Neural cell (in vitro differentiated cells): ENCODE data around the gene NRSN1. TPM values are rescaled to one million over a fixed set of nuclear protein-coding genes. Genes with fewer than 3 reads are reported as not detected.

Experiments used
- H2AFZ ChIP-seq: fragments of 200-600, 300-800 bp; sonication (generic), shearing (Covaris generic); 2 replicates; pipeline ENCODE4 v1.6.0; 2014; ENCODE audit warnings: low read depth, mild to moderate bottlenecking, antibody characterized with exemption, low read length, moderate library complexity
- H3F3A ChIP-seq: fragments of 200-600 bp; shearing (Covaris generic); 2 replicates; pipeline ENCODE4 v1.6.1; 2016; ENCODE audit warnings: mild to moderate bottlenecking, moderate library complexity, mixed read lengths, antibody characterized with exemption, low read length; ENCODE audit not compliant: insufficient read depth, poor library complexity, severe bottlenecking
- H3K27ac ChIP-seq: fragments of 200-600, 300-800 bp; sonication (generic), shearing (Covaris generic); 2 replicates; pipeline ENCODE4 v1.5.1; 2014; ENCODE audit warnings: mild to moderate bottlenecking, low read length, moderate library complexity
- H3K27me3 ChIP-seq: fragments of 300-800, 200-600 bp; sonication (generic), shearing (Covaris generic); 2 replicates; pipeline ENCODE4 v1.6.0; 2014; ENCODE audit warnings: mild to moderate bottlenecking, low read depth, low read length, moderate library complexity; ENCODE audit not compliant: insufficient read depth
- H3K36me3 ChIP-seq: fragments of 300-800, 200-600 bp; sonication (generic), shearing (Covaris generic); 2 replicates; pipeline ENCODE4 v1.5.1; 2014; ENCODE audit warnings: mild to moderate bottlenecking, antibody characterized with exemption, low read length, moderate library complexity; ENCODE audit not compliant: insufficient read depth
- H3K4me2 ChIP-seq: fragments of 300-800, 200-600 bp; sonication (generic), shearing (Covaris generic); 2 replicates; pipeline ENCODE4 v1.6.0; 2014; ENCODE audit warnings: mild to moderate bottlenecking, low read length
- H3K4me3 ChIP-seq: fragments of 300-800, 200-600 bp; sonication (generic), shearing (Covaris generic); 2 replicates; pipeline ENCODE4 v1.5.1; 2014; ENCODE audit warnings: mild to moderate bottlenecking, low read length, moderate library complexity
- H3K79me2 ChIP-seq: fragments of 200-600 bp; shearing (Covaris generic); replicated peaks from 2 replicates; pipeline ENCODE4 v1.6.0; 2014; ENCODE audit warnings: mild to moderate bottlenecking, low read length, moderate library complexity; ENCODE audit not compliant: insufficient read depth
- H3K9ac ChIP-seq: fragments of 300-800, 200-600 bp; sonication (generic), shearing (Covaris generic); 2 replicates; pipeline ENCODE4 v1.6.1; 2016; ENCODE audit warnings: mild to moderate bottlenecking, low read length, mixed read lengths
- H3K9me2 ChIP-seq: fragments of 200-600 bp; shearing (Covaris generic); 2 replicates; pipeline ENCODE4 v1.6.1; 2016; ENCODE audit warnings: mild to moderate bottlenecking, low read length, mixed read lengths; ENCODE audit not compliant: insufficient read depth
- H3K9me3 ChIP-seq: fragments of 200-600, 300-800 bp; sonication (generic), shearing (Covaris generic); 2 replicates; pipeline ENCODE4 v1.6.1; 2016; ENCODE audit warnings: mild to moderate bottlenecking, mixed run types, low read length, moderate library complexity, mixed read lengths
- H4K20me1 ChIP-seq: fragments of 200-600 bp; shearing (Covaris generic); 2 replicates; pipeline ENCODE4 v1.6.1; 2016; ENCODE audit warnings: mild to moderate bottlenecking, mixed run types; ENCODE audit not compliant: insufficient read depth
- CTCF ChIP-seq: fragments of 450-650 bp; IDR thresholded peaks from 2 replicates; pipeline ENCODE4 v1.5.1; 2014; ENCODE audit warnings: antibody characterized with exemption, mild to moderate bottlenecking, moderate library complexity; ENCODE audit not compliant: poor library complexity, severe bottlenecking
- EP300 ChIP-seq: fragments of 450-650 bp; conservative IDR thresholded peaks from 2 replicates; pipeline ENCODE4 v1.6.1; 2014; ENCODE audit warnings: antibody characterized with exemption, mild to moderate bottlenecking, moderate library complexity; ENCODE audit not compliant: poor library complexity, severe bottlenecking
- EZH2 ChIP-seq: fragments of 200-600, 300-800 bp; shearing (Covaris generic), sonication (generic); IDR thresholded peaks from 2 replicates; pipeline ENCODE4 v1.6.1; 2014; ENCODE audit warnings: antibody characterized with exemption, low read length, borderline replicate concordance, mild to moderate bottlenecking; ENCODE audit not compliant: insufficient read depth, poor library complexity, severe bottlenecking
- MXI1 ChIP-seq: fragments of 450-650 bp; conservative IDR thresholded peaks from 2 replicates; pipeline ENCODE4 v1.6.1; 2014; ENCODE audit warnings: antibody characterized with exemption, mild to moderate bottlenecking; ENCODE audit not compliant: poor library complexity, severe bottlenecking
- POLR2AphosphoS5 ChIP-seq: IDR thresholded peaks from 2 replicates; pipeline ENCODE4 v1.6.1; 2012
- RAD21 ChIP-seq: fragments of 450-650 bp; conservative IDR thresholded peaks from 2 replicates; pipeline ENCODE4 v1.6.1; 2014; ENCODE audit warnings: antibody characterized with exemption, mild to moderate bottlenecking, moderate library complexity
- REST ChIP-seq: IDR thresholded peaks from 2 replicates; pipeline ENCODE4 v1.6.1; 2012; ENCODE audit warnings: borderline replicate concordance
- SMC3 ChIP-seq: fragments of 450-650 bp; conservative IDR thresholded peaks from 2 replicates; pipeline ENCODE4 v1.6.1; 2014; ENCODE audit warnings: antibody characterized with exemption, mild to moderate bottlenecking, moderate library complexity; ENCODE audit not compliant: poor library complexity
- TAF1 ChIP-seq: IDR thresholded peaks from 2 replicates; pipeline ENCODE4 v1.6.1; 2012; ENCODE audit warnings: low read depth
- polyA plus RNA-seq: library from polyadenylated mRNA; depleted of rRNA; stranded (reverse); fragments of >200 nt; gene quantifications from 2 replicates; pipeline ENCODE4 v1.2.3, GENCODE V29; 2014

Gene NRSN1
- polyA plus RNA-seq, 1 donor from 2014 or later: 23.1 TPM

GRCh38 chr6:24183584-24183983, 57.6 kb downstream of the NRSN1 start:
- Histone ChIP-seq H3K27me3 (no peaks in the 10 kb centered on the region), H3K4me3 (no peak overlapping the region), H4K20me1 (no peaks in the 10 kb centered on the region), H2AFZ (no peak overlapping the region), H3K9ac (no peak overlapping the region), H3K4me2 (no peak overlapping the region), H3K9me3 (no peaks in the 10 kb centered on the region), H3K9me2 (no peaks in the 10 kb centered on the region), H3K27ac (no peak overlapping the region), H3K36me3 (no peaks in the 10 kb centered on the region), H3K79me2 (no peaks in the 10 kb centered on the region), H3F3A (no peaks in the 10 kb centered on the region)
- no peak for TF ChIP-seq MXI1

GRCh38 chr6:24186349-24186748, 60.3 kb downstream of the NRSN1 start:
- H3K9ac ChIP-seq: no peak overlapping the region
- H3F3A ChIP-seq: no peaks in the 10 kb centered on the region
- H4K20me1 ChIP-seq: no peaks in the 10 kb centered on the region
- no peak overlapping the region for H2AFZ ChIP-seq
- no peak overlapping the region for H3K4me2 ChIP-seq
- no peaks in the 10 kb centered on the region for H3K36me3 ChIP-seq
- H3K4me3 ChIP-seq: no peak overlapping the region
- no peaks in the 10 kb centered on the region for H3K9me3 ChIP-seq
- TF ChIP-seq MXI1 (no peak), SMC3 (no peak), RAD21 (no peak), REST (no peak), CTCF (no peak)
- H3K27me3 ChIP-seq: no peaks in the 10 kb centered on the region
- H3K9me2 ChIP-seq: no peaks in the 10 kb centered on the region
- no peaks in the 10 kb centered on the region for H3K79me2 ChIP-seq
- H3K27ac ChIP-seq: no peak overlapping the region

GRCh38 chr6:24187965-24188577, 62.1 kb downstream of the NRSN1 start:
- H3K9ac ChIP-seq: no peak overlapping the region
- TF ChIP-seq TAF1 (no peak), REST (no peak), SMC3 (no peak), EP300 (no peak), MXI1 (no peak), POLR2AphosphoS5 (no peak), EZH2 (no peak), RAD21 (no peak), CTCF (no peak)
- no peaks in the 10 kb centered on the region for H3F3A ChIP-seq
- no peaks in the 10 kb centered on the region for H4K20me1 ChIP-seq
- H3K27me3 ChIP-seq: no peaks in the 10 kb centered on the region
- no peak overlapping the region for H2AFZ ChIP-seq
- no peaks in the 10 kb centered on the region for H3K9me3 ChIP-seq
- H3K4me3 ChIP-seq: no peak overlapping the region
- no peak overlapping the region for H3K4me2 ChIP-seq
- no peak overlapping the region for H3K27ac ChIP-seq
- no peaks in the 10 kb centered on the region for H3K36me3 ChIP-seq
- H3K9me2 ChIP-seq: no peaks in the 10 kb centered on the region
- H3K79me2 ChIP-seq: no peaks in the 10 kb centered on the region
